GM12878 (cell line): Measurements from ENCODE around the gene FAM216A. TPM values are rescaled to one million over a fixed set of nuclear protein-coding genes. Genes with fewer than 3 reads are reported as not detected.

Experiments
- ASH2L ChIP-seq: fragments of 300-600, 200-600 bp; sonication (generic); IDR thresholded peaks from 2 replicates; pipeline ENCODE4 v1.6.1; 2017; ENCODE audit warnings: low read depth, mild to moderate bottlenecking, borderline replicate concordance
- BCL11A ChIP-seq: IDR thresholded peaks from 2 replicates; pipeline ENCODE4 v1.6.1; 2011; ENCODE audit warnings: low read depth, low read length
- BMI1 ChIP-seq: fragments of 450-650 bp; IDR thresholded peaks from 2 replicates; pipeline ENCODE4 v1.6.1; 2016; ENCODE audit warnings: mild to moderate bottlenecking, moderate library complexity, borderline replicate concordance
- CEBPB ChIP-seq, 2 experiments: fragments of 150-350 bp in 1 of 2; IDR thresholded peaks; 2 replicates each; pipeline ENCODE4 v1.6.1; 2012 to 2014; ENCODE audit warnings: low read depth in 2 of 2, low read length in 2 of 2, borderline replicate concordance in 1 of 2, inconsistent platforms in 1 of 2
- CHD1 ChIP-seq: IDR thresholded peaks from 2 replicates; pipeline ENCODE4 v1.6.1; 2012; ENCODE audit warnings: low read depth, low read length, improper control_type of control experiment
- EGR1 ChIP-seq, 2 experiments: IDR thresholded peaks; 1 replicate in 1 of 2; 2 replicates in 1 of 2; pipeline ENCODE4 v1.6.1; 2011 to 2012; ENCODE audit warnings: low read depth in 2 of 2, low read length in 2 of 2, borderline replicate concordance in 1 of 2, mild to moderate bottlenecking in 1 of 2, moderate library complexity in 1 of 2
- EP300 ChIP-seq, 2 experiments: fragments of 150-350 bp in 1 of 2; IDR thresholded peaks; 2 replicates each; pipeline ENCODE4 v1.6.1; 2011 to 2012; ENCODE audit warnings: low read depth in 2 of 2, low read length in 2 of 2, borderline replicate concordance in 1 of 2, improper control_type of control experiment in 1 of 2, inconsistent platforms in 1 of 2; ENCODE audit not compliant: control insufficient read depth in 1 of 2
- GATAD2B ChIP-seq: fragments of 450-650 bp; conservative IDR thresholded peaks from 2 replicates; pipeline ENCODE4 v1.6.1; 2017; ENCODE audit warnings: low read depth, mild to moderate bottlenecking, moderate library complexity
- HCFC1 ChIP-seq: fragments of 150-350 bp; IDR thresholded peaks from 2 replicates; pipeline ENCODE4 v1.6.1; 2014; ENCODE audit warnings: low read length
- HDAC2 ChIP-seq: fragments of 200-600 bp; sonication (generic); IDR thresholded peaks from 2 replicates; pipeline ENCODE4 v1.6.1; 2017
- HDGF ChIP-seq: fragments of 450-650 bp; IDR thresholded peaks from 2 replicates; pipeline ENCODE4 v1.6.1; 2016; ENCODE audit warnings: antibody characterized with exemption
- IKZF2 ChIP-seq, 2 experiments: fragments of 450-650 bp; IDR thresholded peaks; 2 replicates each; pipeline ENCODE4 v1.6.1; 2017; ENCODE audit warnings: mild to moderate bottlenecking in 2 of 2, moderate library complexity in 2 of 2
- IRF4 ChIP-seq: IDR thresholded peaks from 2 replicates; pipeline ENCODE4 v1.6.1; 2011; ENCODE audit warnings: low read depth, low read length
- JUND ChIP-seq: IDR thresholded peaks from 2 replicates; pipeline ENCODE4 v1.6.1; 2012; ENCODE audit warnings: low read depth, mild to moderate bottlenecking, low read length, improper control_type of control experiment, moderate library complexity
- LARP7 ChIP-seq: fragments of 450-650 bp; IDR thresholded peaks from 2 replicates; pipeline ENCODE4 v1.6.1; 2017; ENCODE audit warnings: mild to moderate bottlenecking
- MEF2B ChIP-seq: fragments of 450-650 bp; IDR thresholded peaks from 2 replicates; pipeline ENCODE4 v1.6.1; 2018; ENCODE audit warnings: mild to moderate bottlenecking, moderate library complexity; ENCODE audit not compliant: partially characterized antibody, poor library complexity, severe bottlenecking
- MTA2 ChIP-seq: fragments of 450-650 bp; IDR thresholded peaks from 2 replicates; pipeline ENCODE4 v1.6.1; 2016; ENCODE audit warnings: low read depth, mild to moderate bottlenecking, moderate library complexity
- SPI1 ChIP-seq: IDR thresholded peaks from 2 replicates; pipeline ENCODE4 v1.6.1; 2011; ENCODE audit warnings: low read depth, mild to moderate bottlenecking, low read length, moderate library complexity, borderline replicate concordance; ENCODE audit not compliant: insufficient read depth
- SREBF1 ChIP-seq: IDR thresholded peaks from 2 replicates; pipeline ENCODE4 v1.6.1; 2012; ENCODE audit warnings: mild to moderate bottlenecking, low read length
- TCF3 ChIP-seq: IDR thresholded peaks from 2 replicates; pipeline ENCODE4 v1.6.1; 2012; ENCODE audit warnings: low read depth, mild to moderate bottlenecking, low read length, borderline replicate concordance; ENCODE audit not compliant: insufficient read depth
- YY1 ChIP-seq: IDR thresholded peaks from 2 replicates; pipeline ENCODE4 v1.6.1; 2011; ENCODE audit warnings: low read depth, mild to moderate bottlenecking, low read length
- polyA plus RNA-seq, 11 experiments: library from polyadenylated mRNA; depleted of rRNA in 4 of 11; unstranded in 6 of 11; stranded (reverse) in 5 of 11; fragments of >200 nt; fragmentation: Nextera tagmentation in 4 of 11; fragmentation: Illumina TruSeq in 1 of 11; extraction: Ambion mirVana in 4 of 11; extraction: Trizol in 1 of 11; gene quantifications; 1 replicate in 1 of 11; 2 replicates in 10 of 11; pipeline versions ENCODE4 v1.2.1 to v1.2.3, GENCODE V29; 2011 to 2016; ENCODE audit warnings: inconsistent platforms in 2 of 11, missing spikeins in 2 of 11, low read depth in 1 of 11
- total RNA-seq, 4 experiments: library from RNA; depleted of rRNA in 3 of 4; stranded (reverse); fragments of >200 nt in 3 of 4; fragmentation: Illumina TruSeq in 1 of 4; extraction: Trizol in 1 of 4; gene quantifications; 2 replicates each; pipeline versions ENCODE4 v1.2.1 to v1.2.3, GENCODE V29; 2013 to 2021
- TF ChIP-seq, protein P1 (sequence below): fragments of 450-650 bp; formaldehyde crosslinking; IDR thresholded peaks from 2 replicates; pipeline ENCODE4 v1.4.0; 2020; ENCODE audit warnings: mild to moderate bottlenecking, moderate library complexity
- TF ChIP-seq, protein P2 (sequence below): IDR thresholded peaks from 2 replicates; pipeline ENCODE4 v1.6.1; 2012; ENCODE audit warnings: low read length, inconsistent platforms
- TF ChIP-seq, protein P3 (sequence below): IDR thresholded peaks from 2 replicates; pipeline ENCODE4 v1.6.1; 2011; ENCODE audit warnings: low read depth, low read length, improper control_type of control experiment, borderline replicate concordance
- TF ChIP-seq, protein P4 (sequence below): IDR thresholded peaks from 2 replicates; pipeline ENCODE4 v1.6.1; 2012; ENCODE audit warnings: low read depth, low read length, improper control_type of control experiment

The FAM216A gene
- total and polyA plus RNA-seq, 10 of the 15 experiments (the other 5 are each of a cell fraction or from before 2014, with no cell fraction given): 15.0 to 48.3 (median 35.0) TPM

DNA sequence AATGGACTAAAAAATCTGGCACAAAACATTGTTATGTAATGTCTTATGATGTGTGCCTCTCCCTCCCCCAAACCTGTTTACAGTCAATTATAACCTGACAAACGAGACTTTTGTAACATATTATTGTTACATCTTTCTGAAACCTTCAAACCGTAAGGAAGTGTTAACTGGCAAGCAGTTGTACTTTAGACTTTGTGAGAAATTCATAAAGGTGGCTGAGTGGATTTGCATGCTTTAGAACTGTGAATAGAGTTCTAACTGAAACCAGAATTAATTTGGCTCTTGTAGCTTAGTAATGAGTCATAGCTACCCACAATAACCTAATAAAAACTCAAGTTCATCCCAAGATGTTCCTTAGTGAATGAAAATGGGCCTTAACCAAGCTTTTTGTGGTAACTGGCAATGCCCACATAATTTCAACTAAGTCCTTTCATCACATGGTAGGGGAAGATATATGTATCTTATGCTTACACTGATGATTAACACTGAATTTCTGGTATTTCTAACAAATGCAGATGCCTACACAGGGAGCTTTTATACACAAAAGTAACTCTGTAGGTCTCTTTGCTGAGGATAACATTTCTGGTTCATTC, 63.2 kb downstream of the FAM216A start (continued):
- TF ChIP-seq, protein P1, sequence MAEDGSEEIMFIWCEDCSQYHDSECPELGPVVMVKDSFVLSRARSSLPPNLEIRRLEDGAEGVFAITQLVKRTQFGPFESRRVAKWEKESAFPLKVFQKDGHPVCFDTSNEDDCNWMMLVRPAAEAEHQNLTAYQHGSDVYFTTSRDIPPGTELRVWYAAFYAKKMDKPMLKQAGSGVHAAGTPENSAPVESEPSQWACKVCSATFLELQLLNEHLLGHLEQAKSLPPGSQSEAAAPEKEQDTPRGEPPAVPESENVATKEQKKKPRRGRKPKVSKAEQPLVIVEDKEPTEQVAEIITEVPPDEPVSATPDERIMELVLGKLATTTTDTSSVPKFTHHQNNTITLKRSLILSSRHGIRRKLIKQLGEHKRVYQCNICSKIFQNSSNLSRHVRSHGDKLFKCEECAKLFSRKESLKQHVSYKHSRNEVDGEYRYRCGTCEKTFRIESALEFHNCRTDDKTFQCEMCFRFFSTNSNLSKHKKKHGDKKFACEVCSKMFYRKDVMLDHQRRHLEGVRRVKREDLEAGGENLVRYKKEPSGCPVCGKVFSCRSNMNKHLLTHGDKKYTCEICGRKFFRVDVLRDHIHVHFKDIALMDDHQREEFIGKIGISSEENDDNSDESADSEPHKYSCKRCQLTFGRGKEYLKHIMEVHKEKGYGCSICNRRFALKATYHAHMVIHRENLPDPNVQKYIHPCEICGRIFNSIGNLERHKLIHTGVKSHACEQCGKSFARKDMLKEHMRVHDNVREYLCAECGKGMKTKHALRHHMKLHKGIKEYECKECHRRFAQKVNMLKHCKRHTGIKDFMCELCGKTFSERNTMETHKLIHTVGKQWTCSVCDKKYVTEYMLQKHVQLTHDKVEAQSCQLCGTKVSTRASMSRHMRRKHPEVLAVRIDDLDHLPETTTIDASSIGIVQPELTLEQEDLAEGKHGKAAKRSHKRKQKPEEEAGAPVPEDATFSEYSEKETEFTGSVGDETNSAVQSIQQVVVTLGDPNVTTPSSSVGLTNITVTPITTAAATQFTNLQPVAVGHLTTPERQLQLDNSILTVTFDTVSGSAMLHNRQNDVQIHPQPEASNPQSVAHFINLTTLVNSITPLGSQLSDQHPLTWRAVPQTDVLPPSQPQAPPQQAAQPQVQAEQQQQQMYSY (CRISPR knock-in tag): no peak
- TF ChIP-seq GATAD2B: peak; percentile 77
- TF ChIP-seq YY1: no peak
- TF ChIP-seq EP300 (IDR thresholded peaks at IDR 0.05; ENCODE audit: borderline replicate concordance in 1 of 2, control insufficient read depth in 1 of 2, low read depth in 2 of 2, low read length in 2 of 2): peak; percentile 95 to 96
- TF ChIP-seq MTA2: peak; percentile 100
- no peak for TF ChIP-seq EGR1 (IDR thresholded peaks at IDR 0.05; ENCODE audit: borderline replicate concordance in 1 of 2, low read depth in 2 of 2, low read length in 2 of 2)
- TF ChIP-seq, protein P2, sequence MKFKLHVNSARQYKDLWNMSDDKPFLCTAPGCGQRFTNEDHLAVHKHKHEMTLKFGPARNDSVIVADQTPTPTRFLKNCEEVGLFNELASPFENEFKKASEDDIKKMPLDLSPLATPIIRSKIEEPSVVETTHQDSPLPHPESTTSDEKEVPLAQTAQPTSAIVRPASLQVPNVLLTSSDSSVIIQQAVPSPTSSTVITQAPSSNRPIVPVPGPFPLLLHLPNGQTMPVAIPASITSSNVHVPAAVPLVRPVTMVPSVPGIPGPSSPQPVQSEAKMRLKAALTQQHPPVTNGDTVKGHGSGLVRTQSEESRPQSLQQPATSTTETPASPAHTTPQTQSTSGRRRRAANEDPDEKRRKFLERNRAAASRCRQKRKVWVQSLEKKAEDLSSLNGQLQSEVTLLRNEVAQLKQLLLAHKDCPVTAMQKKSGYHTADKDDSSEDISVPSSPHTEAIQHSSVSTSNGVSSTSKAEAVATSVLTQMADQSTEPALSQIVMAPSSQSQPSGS: peak; percentile 79
- peak; percentile 95 for TF ChIP-seq MEF2B
- peak; percentile 81; the same call in 1 of the 2 replicates for TF ChIP-seq JUND
- TF ChIP-seq ASH2L: no peak
- no peak for TF ChIP-seq SREBF1
- no peak for TF ChIP-seq HDGF
- peak; percentile 86 for TF ChIP-seq BCL11A
- TF ChIP-seq, protein P3, sequence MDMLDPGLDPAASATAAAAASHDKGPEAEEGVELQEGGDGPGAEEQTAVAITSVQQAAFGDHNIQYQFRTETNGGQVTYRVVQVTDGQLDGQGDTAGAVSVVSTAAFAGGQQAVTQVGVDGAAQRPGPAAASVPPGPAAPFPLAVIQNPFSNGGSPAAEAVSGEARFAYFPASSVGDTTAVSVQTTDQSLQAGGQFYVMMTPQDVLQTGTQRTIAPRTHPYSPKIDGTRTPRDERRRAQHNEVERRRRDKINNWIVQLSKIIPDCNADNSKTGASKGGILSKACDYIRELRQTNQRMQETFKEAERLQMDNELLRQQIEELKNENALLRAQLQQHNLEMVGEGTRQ: no peak
- TF ChIP-seq IRF4: peak; percentile 77
- no peak for TF ChIP-seq LARP7
- TF ChIP-seq, protein P4, sequence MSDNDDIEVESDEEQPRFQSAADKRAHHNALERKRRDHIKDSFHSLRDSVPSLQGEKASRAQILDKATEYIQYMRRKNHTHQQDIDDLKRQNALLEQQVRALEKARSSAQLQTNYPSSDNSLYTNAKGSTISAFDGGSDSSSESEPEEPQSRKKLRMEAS: no peak; the same call in 1 of the 2 replicates
- no peak; the same call in 1 of the 2 replicates for TF ChIP-seq CHD1
- peak; percentile 50; the same call in 1 of the 2 replicates for TF ChIP-seq SPI1
- peak; percentile 88 for TF ChIP-seq BMI1
- TF ChIP-seq HCFC1: no peak
- no peak for TF ChIP-seq TCF3
- TF ChIP-seq CEBPB (IDR thresholded peaks at IDR 0.05; ENCODE audit: borderline replicate concordance in 1 of 2, low read depth in 2 of 2, low read length in 2 of 2): 0 out of 4 replicates have a peak, but pooled peaks of 1 of the 2 experiments have one; percentile 72
- TF ChIP-seq HDAC2: no peak
- peak; percentile 100 for TF ChIP-seq IKZF2 (IDR thresholded peaks at IDR 0.05)
